CD4-positive, alpha-beta T cell treated with Interleukin-4 for 1 hour (primary cell): ENCODE results near the gene B4GALNT3.

Source experiments
- DNase-seq, 2 donors: peaks; one replicate each; pipeline ENCODE4 v3.0.0-alpha.2; 2020 to 2022

B4GALNT3 gene

GRCh38 chr12:541676-542324 is 82.1 kb downstream of the B4GALNT3 start:
- DNase-seq, result no peak

DNA sequence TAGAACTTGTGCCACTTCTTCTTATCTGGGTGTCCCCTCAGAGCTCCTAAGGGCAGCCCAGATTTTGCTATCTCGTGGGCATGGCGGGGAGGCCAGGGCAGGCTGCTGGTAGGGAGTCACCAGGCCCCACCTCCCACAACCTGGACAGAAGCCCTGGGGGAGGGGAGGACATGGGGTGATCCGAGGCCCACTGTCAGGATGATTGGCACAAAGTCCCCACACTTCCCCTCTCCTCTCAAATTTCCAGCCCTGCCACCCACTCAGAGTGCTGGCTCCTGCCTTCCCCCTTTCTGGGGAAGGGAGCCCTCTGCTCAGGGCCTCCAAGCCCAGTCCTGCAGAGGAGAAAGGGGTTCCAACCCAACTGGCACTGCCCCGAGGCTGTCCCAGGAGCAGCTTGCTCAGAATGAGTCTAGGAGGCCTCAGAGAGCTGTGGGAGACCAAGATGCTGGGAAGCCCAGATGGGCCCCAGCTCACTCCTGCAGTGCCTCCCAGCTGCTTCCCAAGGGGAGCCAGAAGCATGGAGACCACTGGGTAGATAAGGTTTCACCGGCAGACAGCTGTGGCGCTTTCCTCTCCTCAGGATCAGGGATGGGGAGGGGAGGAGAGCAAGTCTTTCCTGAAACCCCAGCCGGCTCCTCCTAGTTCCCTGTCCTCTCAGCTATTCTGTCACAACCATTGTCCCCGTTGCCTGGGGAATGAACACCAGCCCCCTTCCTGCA is 82.8 kb downstream of the B4GALNT3 start:
- DNase-seq, result no peak

- no peak for DNase-seq
These were observed 83.3 kb downstream of the B4GALNT3 start for GRCh38 chr12:543114-543451.

DNA sequence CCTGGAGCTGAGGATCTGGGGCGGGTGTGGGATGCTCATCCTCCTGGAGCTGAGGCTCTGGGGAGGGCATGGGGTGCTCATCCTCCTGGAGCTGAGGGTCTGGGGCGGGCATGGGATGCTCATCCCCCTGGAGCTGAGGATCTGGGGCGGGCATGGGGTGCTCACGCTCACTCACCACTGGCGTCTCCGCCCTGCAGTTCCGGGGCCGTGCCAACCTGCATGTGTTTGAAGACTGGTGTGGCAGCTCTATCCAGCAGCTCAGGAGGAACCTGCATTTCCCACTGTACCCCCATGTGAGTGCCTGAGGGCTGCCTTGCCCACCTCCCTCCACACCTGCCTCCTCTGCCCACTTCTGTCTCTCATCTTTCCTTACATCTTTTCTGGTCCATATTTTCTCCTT is 84.4 kb downstream of the B4GALNT3 start:
- no peak for DNase-seq

- no peak for DNase-seq
These were observed 85.3 kb downstream of the B4GALNT3 start for GRCh38 chr12:544941-545635.

DNA sequence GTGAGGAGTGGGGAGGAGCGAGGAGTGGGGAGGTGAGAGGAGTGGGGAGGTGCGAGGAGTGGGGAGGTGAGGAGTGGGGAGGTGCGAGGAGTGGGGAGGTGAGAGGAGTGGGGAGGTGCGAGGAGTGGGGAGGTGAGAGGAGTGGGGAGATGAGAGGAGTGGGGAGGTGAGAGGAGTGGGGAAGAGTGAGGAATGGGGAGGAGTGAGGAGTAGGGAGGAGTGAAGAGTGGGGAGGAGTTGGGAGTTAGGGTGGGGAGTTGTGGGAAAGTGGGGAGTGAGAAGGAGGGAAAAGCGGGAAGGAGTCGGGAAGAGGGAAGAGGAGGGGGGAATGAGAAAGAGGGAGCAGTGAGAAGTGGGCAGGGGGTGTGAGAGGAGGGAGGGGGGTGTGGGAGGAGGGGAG is 86.1 kb downstream of the B4GALNT3 start:
- no peak for DNase-seq

- no peak for DNase-seq
These were observed 86.7 kb downstream of the B4GALNT3 start for GRCh38 chr12:546265-546919.

DNA sequence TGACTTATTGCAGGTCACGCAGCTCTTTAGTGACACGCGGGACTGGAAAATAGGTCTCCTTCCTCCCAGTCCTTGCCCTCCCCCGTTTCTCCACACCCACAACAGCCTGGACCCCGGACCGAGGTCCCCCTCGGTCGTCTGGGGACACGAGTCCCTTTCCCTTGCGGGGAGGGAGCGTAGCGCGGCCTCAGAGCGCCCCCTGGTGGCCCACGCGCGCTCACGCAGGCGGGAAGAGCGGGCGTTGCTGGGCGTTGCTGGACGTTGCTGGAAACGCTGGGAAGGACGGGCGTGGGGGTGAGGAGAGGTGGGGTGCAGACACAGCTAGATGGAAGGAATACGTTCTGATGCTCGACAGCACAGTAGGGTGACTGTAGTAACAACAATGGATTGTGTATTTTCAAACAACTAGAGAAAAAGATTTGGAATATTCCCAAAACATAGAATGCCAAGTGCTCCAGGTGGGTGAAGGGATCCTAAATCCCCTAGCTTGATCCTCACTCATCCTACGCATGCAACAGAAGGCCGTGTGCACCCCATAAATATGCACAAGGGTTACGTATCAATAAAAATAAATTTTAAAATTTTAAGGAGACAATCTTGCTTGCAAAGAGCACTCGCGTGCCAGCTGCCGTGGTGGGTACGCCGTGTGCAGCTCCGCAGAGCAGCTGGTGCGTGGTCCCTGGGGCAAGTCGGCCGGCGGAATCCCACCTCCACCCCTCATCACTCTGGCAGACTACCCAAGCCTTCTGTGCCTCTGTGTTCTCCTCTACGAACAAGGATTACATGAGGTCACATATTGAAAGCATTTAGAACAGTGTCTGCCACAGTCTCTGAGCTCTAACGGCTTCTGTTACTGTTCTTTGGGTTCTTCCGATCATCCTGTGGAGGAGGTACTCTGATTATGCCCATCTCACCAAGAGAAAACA is 87.4 kb downstream of the B4GALNT3 start:
- peak; percentile 60 to 67 for DNase-seq

- no peak for DNase-seq
These were observed 88.2 kb downstream of the B4GALNT3 start for GRCh38 chr12:547883-548470.

DNA sequence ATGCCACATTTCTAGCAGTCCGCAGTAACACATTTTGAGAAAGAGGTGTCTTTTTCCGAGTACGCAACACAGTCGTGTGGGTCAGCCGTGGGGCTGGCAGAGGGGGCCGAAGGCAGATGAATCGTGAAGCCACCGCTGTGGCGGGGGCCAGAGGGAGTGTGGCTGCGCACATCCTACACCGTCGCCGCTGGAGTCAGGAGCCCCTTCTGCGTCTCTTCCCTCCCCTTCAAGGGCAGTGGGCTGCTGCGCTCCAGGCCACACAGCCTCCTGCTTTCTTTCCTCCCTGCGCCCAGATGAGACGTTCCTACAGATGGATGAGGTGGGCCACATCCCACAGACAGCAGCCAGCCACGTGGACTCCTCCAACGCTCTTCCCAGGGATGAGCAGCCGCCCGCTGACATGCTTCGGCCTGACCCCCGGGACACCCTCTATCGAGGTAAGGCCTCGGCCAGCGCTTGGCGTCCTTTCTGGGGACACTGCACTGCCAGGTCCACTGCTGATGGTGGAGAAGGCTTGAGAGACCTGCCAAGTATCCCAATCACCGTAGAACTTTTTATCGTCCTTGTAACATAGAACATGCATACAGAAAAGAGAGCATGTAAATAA is 89.8 kb downstream of the B4GALNT3 start:
- DNase-seq, result no peak

DNA sequence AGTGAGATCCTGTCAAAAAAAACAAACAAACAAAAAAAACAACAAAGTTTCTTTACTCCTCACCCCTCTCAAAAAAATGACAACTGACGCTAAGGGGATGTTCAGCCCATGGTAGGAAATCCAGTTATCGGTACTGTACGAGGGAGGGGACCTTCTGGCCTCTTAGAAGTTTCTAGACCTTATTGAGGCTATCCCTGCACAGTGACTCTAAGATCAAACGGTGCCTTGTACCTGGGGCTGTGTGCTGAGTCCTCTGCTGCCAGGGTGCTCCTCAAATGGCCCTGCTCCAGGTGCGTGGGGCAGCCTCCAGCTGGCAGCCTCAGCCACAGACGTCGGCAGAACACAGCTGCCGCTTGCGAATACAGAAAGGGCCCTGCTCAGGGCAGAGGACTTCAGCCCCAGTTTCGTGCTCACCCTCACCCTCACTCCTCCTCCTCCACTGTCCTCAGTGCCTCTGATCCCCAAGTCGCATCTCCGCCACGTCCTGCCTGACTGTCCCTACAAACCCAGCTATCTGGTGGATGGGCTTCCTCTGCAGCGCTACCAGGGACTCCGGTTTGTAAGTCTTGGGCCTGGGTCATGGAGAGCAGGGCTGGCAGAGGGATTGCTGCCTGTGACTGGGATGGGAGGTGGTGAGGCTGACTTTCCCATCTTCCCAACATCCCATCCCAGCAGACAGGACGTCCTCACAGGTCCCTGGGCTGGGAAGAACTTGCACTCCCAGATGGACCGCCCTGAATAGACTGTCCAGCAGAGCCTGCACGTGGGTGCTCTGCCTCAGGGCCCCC is 90.9 kb downstream of the B4GALNT3 start:
- DNase-seq, result no peak

DNA sequence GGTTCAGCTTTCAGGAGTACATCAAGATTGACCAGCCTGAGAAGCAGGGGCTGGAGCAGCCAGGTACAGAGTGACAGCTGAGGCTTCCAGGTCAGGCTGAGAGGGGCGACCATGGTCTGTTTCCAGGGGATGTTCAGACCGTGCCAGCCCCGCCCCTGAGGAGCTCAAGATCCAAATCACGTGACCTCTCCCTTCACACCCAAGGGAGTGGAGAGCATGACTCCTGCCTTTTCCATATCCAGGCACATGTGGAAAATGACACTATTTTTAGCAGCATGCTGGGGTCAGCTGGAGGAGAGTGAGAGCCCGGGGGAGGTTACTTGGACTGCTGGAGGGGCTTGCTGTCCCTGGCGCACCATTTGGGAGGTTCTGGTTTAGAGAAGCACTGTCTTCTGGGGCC is 92.7 kb downstream of the B4GALNT3 start:
- DNase-seq, result no peak

DNA sequence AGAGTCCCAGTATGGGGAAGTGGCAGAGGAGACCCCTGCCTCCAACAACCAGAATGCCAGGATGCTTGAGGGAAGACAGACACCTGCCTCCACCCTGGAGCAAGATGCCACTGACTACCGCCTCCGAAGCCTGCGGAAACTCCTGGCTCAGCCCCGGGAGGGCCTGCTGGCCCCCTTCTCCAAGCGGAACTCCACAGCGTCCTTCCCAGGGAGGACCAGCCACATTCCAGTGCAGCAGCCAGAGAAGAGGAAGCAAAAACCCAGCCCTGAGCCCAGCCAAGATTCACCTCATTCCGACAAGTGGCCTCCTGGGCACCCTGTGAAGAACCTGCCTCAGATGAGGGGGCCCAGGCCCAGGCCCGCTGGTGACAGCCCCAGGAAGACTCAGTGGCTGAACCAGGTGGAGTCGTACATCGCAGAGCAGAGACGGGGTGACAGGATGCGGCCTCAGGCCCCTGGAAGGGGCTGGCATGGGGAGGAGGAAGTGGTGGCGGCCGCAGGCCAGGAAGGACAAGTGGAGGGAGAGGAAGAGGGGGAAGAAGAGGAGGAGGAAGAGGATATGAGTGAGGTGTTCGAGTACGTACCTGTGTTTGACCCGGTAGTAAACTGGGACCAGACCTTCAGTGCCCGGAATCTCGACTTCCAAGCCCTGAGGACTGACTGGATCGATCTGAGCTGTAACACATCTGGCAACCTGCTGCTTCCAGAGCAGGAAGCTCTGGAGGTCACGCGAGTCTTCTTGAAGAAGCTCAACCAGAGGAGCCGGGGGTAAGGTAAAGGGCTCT is 93.7 kb downstream of the B4GALNT3 start:
- DNase-seq, result no peak

DNA sequence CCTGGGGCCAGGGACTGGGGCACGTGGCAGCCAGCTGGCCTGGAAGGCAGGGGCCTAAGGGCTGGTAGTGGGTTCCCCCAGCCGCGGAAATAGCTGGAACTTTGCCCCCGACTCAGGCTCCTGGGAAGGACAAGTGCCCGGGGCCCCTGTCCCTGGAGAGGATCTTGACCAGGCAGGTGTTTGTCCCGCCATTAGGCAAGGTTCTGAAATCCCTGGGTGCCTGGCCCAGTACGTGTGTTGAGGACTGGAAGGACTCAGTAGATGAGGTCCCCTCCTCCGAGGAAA is 94.2 kb downstream of the B4GALNT3 start:
- no peak for DNase-seq

DNA sequence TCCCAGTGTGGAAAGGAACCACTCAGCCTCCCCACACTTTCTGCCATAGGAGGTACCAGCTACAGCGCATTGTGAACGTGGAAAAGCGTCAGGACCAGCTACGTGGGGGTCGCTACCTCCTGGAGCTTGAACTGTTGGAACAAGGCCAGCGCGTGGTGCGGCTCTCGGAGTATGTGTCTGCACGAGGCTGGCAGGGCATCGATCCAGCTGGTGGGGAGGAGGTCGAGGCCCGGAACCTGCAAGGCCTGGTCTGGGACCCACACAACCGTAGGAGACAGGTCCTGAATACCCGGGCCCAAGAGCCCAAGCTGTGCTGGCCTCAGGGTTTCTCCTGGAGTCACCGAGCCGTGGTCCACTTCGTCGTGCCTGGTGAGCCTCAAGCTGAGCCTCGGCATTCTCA is 96.8 kb downstream of the B4GALNT3 start:
- no peak for DNase-seq

DNA sequence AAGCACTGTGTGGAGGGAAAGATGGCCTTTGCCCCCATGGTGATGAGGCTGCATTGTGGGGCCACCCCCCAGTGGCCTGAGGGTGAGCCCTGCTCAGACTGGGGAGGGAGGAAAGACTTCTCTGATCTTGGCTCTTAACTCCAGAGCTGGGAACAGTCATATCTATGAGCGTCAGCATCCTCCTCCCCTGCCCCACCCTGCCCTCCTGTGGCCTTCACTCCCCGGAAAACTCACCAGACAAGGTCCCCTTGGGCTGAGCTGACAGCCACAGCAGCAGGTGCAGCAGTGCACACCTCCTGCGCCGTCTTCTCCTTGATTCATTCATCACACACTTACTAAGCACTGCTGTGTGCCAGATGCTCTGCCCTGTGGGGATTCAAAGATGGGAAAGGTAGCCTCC is 98.8 kb downstream of the B4GALNT3 start:
- DNase-seq, result no peak

- no peak for DNase-seq
These were observed 99.6 kb downstream of the B4GALNT3 start for GRCh38 chr12:559208-559905.

DNA sequence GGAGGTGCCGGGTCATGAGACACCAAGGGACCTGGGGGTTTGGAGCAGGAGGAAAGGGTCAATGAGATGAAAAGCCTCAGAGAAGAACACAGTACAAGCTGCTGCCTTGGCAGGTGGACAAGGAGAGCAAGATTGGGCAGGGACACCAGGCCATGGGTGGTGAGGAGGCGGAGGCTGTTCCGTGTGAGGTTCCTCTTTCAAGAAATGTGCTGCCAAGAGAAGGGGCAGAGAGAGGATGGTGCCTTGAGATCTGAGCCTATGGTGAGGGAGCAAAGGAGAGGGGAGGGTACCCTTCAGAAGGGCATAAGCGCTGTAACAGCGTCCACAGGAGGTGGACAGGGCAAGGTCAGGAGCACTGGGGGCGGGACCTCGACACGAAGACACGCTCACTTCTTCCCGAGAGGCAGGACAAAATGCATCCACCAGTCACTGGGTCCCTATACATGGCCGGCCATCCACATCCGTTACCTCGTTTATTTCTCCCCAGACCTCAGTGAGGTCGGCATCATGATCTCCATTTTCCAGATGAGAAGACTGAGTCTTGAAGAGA is 100.2 kb downstream of the B4GALNT3 start:
- DNase-seq, result no peak

DNA sequence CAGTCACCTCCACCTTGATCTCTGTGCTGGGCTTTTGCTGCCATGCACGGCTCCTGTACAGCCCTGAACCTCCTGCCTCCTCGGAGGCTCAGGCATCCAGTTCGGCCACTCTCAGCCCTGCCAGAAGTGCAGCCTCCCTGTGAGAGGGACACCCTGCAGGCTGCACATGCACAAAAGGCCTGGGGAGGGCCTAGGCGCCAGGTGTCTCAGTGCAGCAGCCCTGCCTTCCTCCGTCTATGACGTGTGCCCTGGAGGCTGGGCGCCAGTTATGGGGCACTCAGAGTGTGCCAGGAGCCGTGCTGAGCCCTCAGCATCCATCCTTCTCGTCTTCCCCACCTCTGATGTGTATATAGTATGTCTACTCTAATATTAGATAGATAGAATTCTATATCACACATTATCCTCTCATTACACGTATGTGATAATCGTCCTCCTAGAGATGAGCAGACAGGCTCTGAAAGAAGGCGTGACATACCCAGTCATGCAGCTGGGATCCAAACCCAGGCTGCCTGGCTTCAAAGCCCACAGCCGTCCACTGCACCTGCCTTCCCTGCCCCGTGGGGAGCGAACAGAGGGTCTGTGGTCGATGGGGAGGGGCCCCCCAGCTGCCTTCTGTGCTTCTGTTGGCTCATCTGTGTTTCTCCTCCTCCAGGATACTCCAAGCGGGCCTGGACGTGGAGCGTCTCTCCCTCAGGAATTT is 101.1 kb downstream of the B4GALNT3 start:
- no peak for DNase-seq
